Peyer's patch (tissue), 4 donors: ENCODE results near the gene NOVA1. TPM values are rescaled to one million over a fixed set of nuclear protein-coding genes. Genes with fewer than 3 reads are reported as not detected.

Experiments
- DNase-seq, 3 donors: peaks; one replicate each; pipeline ENCODE4 v3.0.0-alpha.2; 2017 to 2019
- H3K27ac ChIP-seq, 4 donors: fragments of 200-600 bp; sonication (generic); one replicate each; pipeline ENCODE4 v1.5.1; 2016 to 2019
- H3K27me3 ChIP-seq, 2 donors: fragments of 200-600 bp; sonication (generic); one replicate each; pipeline ENCODE4 v1.5.1; 2019
- H3K36me3 ChIP-seq, 3 donors: fragments of 200-600 bp; sonication (generic); one replicate each; pipeline ENCODE4 v1.5.1; 2016 to 2019
- H3K4me1 ChIP-seq, 4 donors: fragments of 200-600 bp; sonication (generic); one replicate each; pipeline ENCODE4 v1.5.1; 2016 to 2019
- H3K4me3 ChIP-seq, 4 donors: fragments of 200-600 bp; sonication (generic); 1 replicate in 3 of 4; 2 replicates in 1 of 4; pipeline ENCODE4 v1.5.1; 2016 to 2019; ENCODE audit warnings: mild to moderate bottlenecking in 1 of 4
- H3K9me3 ChIP-seq, 4 donors: fragments of 200-600 bp; sonication (generic); one replicate each; pipeline ENCODE4 v1.5.1; 2016 to 2019; ENCODE audit warnings: mild to moderate bottlenecking in 1 of 4
- POLR2A ChIP-seq, 2 donors: fragments of 450-650 bp; IDR thresholded peaks; one replicate each; pipeline ENCODE4 v1.5.1; 2017; ENCODE audit warnings: antibody characterized with exemption in 2 of 2, mild to moderate bottlenecking in 2 of 2, moderate library complexity in 2 of 2
- total RNA-seq, 4 donors: library from RNA; depleted of rRNA; stranded (reverse); fragments of >200 nt; gene quantifications; one replicate each; pipeline ENCODE4 v1.1.0, GENCODE V29; 2016
- TF ChIP-seq, protein P1 (sequence below), 6 experiments: fragments of 450-650 bp in 4 of 6; fragments of 200-600 bp in 2 of 6; sonication (generic) in 1 of 6; IDR thresholded peaks; one replicate each; pipeline ENCODE4 v1.5.1; 2017 to 2019; ENCODE audit warnings: antibody characterized with exemption in 6 of 6, mild to moderate bottlenecking in 3 of 6, moderate library complexity in 1 of 6

Gene NOVA1
- total RNA-seq, 4 donors from 2014 or later, result 2.6 to 39.6 (median 5.8) TPM

DNA sequence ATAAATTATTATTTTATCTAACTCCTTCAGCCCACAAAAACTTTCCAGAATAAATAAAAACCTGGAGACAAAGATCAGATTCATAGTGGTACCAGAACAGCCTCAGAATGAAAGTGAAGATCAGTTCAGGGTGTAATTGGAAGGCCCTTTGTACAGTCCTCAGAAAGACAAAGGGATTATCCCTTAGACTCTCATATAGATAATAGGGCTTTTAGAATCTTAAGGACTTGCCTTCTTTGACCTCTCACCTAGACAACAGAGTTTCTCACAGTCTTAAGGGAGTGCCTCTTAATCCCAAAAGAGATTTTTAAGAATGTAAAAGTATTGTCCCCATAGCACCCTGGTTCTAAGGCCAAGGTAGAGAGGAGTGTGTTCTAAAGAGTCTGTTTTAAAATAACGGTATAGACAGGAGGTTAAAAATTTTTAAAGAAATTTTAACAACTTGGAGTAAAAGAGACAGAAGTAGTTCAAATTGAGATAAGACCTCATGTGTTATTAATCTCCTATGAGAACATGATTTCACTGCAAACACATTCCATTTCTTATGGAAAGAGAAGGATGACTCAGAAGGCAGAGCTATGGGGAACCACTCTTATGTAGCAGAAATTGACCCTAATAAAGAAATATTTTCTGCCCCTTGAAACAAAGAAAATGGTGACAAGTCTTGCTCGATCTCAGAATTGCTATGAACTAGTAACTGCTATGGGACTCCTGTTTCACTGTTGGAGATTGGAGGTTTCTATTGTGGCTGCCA, 24.2 kb upstream of the NOVA1 start:
- Histone ChIP-seq H3K27me3 (no peaks in the 10 kb centered on the region), H3K27ac (no peak overlapping the region), H3K9me3 (no peaks in the 10 kb centered on the region), H3K4me1 (no peaks in the 10 kb centered on the region), H3K36me3 (no peaks in the 10 kb centered on the region), H3K4me3 (no peak overlapping the region)
- no peak for DNase-seq
- no peak for TF ChIP-seq POLR2A (IDR thresholded peaks at IDR 0.05)
- TF ChIP-seq, protein P1, sequence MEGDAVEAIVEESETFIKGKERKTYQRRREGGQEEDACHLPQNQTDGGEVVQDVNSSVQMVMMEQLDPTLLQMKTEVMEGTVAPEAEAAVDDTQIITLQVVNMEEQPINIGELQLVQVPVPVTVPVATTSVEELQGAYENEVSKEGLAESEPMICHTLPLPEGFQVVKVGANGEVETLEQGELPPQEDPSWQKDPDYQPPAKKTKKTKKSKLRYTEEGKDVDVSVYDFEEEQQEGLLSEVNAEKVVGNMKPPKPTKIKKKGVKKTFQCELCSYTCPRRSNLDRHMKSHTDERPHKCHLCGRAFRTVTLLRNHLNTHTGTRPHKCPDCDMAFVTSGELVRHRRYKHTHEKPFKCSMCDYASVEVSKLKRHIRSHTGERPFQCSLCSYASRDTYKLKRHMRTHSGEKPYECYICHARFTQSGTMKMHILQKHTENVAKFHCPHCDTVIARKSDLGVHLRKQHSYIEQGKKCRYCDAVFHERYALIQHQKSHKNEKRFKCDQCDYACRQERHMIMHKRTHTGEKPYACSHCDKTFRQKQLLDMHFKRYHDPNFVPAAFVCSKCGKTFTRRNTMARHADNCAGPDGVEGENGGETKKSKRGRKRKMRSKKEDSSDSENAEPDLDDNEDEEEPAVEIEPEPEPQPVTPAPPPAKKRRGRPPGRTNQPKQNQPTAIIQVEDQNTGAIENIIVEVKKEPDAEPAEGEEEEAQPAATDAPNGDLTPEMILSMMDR (IDR thresholded peaks at IDR 0.05), result no peak

DNA sequence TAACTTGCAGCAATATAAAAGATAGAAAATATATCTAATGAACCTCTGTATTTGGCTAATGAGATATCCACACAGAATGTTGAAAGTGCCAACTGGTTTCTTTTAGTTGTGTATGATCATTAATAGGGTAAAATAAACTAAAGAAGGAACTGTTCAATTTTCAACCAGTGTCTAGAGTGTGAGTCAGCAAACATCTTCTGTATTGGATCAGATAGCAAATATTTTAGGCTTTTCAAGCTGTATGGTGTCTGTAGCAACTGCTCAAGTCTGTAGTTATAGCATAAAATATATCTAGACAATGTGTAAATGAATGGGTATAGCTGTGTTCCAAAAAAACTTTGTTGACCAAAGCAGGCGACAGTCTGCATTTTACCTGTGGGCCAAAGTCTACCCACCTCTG, 23.5 kb upstream of the NOVA1 start:
- no peak for DNase-seq
- Histone ChIP-seq H3K27me3 (no peaks in the 10 kb centered on the region), H3K27ac (no peak overlapping the region), H3K4me1 (no peaks in the 10 kb centered on the region), H3K9me3 (no peaks in the 10 kb centered on the region), H3K36me3 (no peaks in the 10 kb centered on the region), H3K4me3 (no peak overlapping the region)
- no peak for TF ChIP-seq POLR2A (IDR thresholded peaks at IDR 0.05)
- TF ChIP-seq, protein P1 (IDR thresholded peaks at IDR 0.05), result no peak

DNA sequence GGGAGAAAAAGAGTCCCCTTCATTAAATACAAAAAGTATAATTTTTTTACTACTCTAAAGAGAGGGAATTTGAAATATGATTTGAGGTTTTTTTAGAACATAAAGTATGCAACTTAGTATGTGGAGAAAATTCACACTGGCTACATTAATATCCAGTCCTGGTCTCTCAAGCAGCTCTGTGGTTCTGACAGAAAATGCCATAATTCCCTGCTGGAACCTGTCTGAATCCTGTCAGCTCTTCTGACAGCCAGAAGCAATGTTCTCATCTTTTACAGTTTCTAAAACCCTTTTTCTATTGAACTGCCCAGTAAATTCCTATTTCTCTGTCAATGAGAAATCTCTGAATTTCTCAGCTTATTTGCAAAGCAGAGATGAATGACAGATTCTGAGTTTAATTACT, 13.4 kb upstream of the NOVA1 start:
- DNase-seq, result no peak
- Histone ChIP-seq H3K27ac (no peak overlapping the region), H3K36me3 (no peaks in the 10 kb centered on the region), H3K4me3 (no peak overlapping the region), H3K4me1 (no peaks in the 10 kb centered on the region), H3K27me3 (no peaks in the 10 kb centered on the region), H3K9me3 (no peaks in the 10 kb centered on the region)
- no peak for TF ChIP-seq POLR2A (IDR thresholded peaks at IDR 0.05)
- TF ChIP-seq, protein P1 (IDR thresholded peaks at IDR 0.05), result no peak

DNA sequence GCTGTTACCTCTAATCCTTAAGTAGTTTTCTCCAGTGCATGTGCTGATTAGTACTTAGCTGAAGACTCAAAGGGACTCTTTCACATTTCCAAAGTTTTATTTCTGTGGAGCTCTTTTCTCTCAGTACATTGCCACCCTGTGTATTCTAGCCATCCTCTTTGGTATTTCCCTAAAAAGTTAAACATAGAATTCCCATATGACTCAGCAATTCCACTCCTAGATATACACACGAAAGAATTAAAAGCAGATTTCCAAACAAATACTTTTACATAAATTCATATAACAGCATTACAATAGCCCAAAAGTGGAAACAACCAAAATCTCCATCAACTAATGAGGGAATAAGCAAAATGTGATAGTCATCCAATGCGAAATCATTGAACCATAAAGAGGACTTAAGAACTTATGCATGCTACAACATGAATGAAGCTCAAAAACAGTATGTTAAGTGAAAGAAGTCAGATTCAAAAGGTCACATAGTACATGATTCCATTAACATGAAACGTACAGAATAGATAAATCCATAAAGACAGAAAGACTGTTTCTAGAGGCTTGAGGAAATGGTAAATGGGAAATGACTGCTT, 9.0 kb upstream of the NOVA1 start:
- TF ChIP-seq, protein P1 (IDR thresholded peaks at IDR 0.05), result no peak
- TF ChIP-seq POLR2A (IDR thresholded peaks at IDR 0.05), result no peak
- H3K4me1 ChIP-seq, result no peaks in the 10 kb centered on the region

DNA sequence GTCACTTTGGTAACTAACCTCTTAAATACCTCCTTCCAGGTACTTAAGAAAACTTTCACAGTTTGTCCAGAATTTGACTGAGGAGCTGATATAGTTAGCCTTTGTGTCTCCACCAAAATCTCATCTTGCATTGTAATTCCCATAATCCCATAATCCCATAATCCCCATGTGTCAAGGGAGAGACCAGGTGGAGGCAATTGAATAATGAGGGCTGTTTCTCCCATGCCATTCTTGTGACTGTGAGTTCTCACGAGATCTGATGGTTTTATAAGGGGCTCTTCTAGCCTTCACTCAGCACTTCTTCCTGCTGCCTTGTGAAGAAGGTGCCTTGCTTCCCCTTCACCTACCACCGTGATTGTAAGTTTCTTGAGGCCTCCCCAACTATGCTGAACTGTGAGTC, 7.8 kb upstream of the NOVA1 start:
- Histone ChIP-seq H3K27ac (no peak overlapping the region), H3K4me1 (no peaks in the 10 kb centered on the region), H3K4me3 (no peak overlapping the region), H3K9me3 (no peaks in the 10 kb centered on the region), H3K27me3 (no peaks in the 10 kb centered on the region), H3K36me3 (no peaks in the 10 kb centered on the region)
- DNase-seq, result no peak
- TF ChIP-seq, protein P1 (IDR thresholded peaks at IDR 0.05), result no peak

More for the DNA sequence above, 9.0 kb upstream of the NOVA1 start:
- Histone ChIP-seq H3K27ac (no peak overlapping the region), H3K4me3 (no peak overlapping the region), H3K36me3 (no peaks in the 10 kb centered on the region), H3K27me3 (no peaks in the 10 kb centered on the region), H3K9me3 (no peaks in the 10 kb centered on the region)
- DNase-seq, result no peak
